ENCODE data around the gene TBRG4.

TBRG4 gene

DNA sequence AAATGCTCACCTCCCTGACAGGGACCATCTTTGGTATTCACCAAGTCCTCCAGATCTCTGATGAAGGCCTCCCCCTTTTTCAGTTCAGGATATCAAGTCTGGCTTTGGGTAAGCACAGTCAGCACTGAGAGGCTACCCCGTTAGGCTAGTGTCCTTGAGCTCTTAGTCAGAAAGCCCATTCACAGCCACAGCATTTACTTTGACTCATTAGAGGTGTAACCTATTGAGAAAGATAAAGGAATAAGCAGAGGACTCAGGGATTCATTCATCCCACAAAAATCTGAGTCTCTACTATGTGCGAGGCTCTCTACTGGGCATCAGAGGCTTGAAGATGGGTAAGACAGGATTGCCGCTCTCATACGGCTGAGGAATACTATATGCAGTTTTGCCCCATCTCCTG lies 32.1 kb upstream of the TBRG4 start:
- no peaks in the 10 kb centered on the region for H3K9me3 ChIP-seq (ENCODE audit: insufficient read depth, low read length, severe bottlenecking)
- H3K27me3 ChIP-seq (ENCODE audit: insufficient read depth, low read length, poor library complexity), result no peaks in the 10 kb centered on the region
- no peak for TF ChIP-seq EZH2 (IDR thresholded peaks at IDR 0.05; ENCODE audit: borderline replicate concordance, low read depth, low read length, severe bottlenecking)
- TF ChIP-seq, protein P1, sequence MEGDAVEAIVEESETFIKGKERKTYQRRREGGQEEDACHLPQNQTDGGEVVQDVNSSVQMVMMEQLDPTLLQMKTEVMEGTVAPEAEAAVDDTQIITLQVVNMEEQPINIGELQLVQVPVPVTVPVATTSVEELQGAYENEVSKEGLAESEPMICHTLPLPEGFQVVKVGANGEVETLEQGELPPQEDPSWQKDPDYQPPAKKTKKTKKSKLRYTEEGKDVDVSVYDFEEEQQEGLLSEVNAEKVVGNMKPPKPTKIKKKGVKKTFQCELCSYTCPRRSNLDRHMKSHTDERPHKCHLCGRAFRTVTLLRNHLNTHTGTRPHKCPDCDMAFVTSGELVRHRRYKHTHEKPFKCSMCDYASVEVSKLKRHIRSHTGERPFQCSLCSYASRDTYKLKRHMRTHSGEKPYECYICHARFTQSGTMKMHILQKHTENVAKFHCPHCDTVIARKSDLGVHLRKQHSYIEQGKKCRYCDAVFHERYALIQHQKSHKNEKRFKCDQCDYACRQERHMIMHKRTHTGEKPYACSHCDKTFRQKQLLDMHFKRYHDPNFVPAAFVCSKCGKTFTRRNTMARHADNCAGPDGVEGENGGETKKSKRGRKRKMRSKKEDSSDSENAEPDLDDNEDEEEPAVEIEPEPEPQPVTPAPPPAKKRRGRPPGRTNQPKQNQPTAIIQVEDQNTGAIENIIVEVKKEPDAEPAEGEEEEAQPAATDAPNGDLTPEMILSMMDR (IDR thresholded peaks at IDR 0.05; ENCODE audit: borderline replicate concordance, extremely low read depth, low read length, poor library complexity, severe bottlenecking), result no peak
- H3K79me2 ChIP-seq (ENCODE audit: insufficient read depth, low read length), result no peaks in the 10 kb centered on the region
- no peak overlapping the region for H3K4me3 ChIP-seq (ENCODE audit: low read depth in 1 of 2, low read length in 2 of 2)
- H3K4me1 ChIP-seq (ENCODE audit: insufficient read depth, low read length), result no peaks in the 10 kb centered on the region
- H4K20me1 ChIP-seq (ENCODE audit: insufficient read depth, low read length), result no peaks in the 10 kb centered on the region
- no peaks in the 10 kb centered on the region for H3K36me3 ChIP-seq (ENCODE audit: insufficient read depth, low read length)
- no peak overlapping the region for H3K27ac ChIP-seq (ENCODE audit: low read length)
- no peak overlapping the region for H2AFZ ChIP-seq (ENCODE audit: low read depth, low read length)
- H3K9ac ChIP-seq (ENCODE audit: low read depth, low read length), result no peak overlapping the region
- DNase-seq (no peak), ATAC-seq (ENCODE audit: insufficient read depth, low read depth) (no peak)
- no peak overlapping the region for H3K4me2 ChIP-seq (ENCODE audit: insufficient read depth, low read length)

DNA sequence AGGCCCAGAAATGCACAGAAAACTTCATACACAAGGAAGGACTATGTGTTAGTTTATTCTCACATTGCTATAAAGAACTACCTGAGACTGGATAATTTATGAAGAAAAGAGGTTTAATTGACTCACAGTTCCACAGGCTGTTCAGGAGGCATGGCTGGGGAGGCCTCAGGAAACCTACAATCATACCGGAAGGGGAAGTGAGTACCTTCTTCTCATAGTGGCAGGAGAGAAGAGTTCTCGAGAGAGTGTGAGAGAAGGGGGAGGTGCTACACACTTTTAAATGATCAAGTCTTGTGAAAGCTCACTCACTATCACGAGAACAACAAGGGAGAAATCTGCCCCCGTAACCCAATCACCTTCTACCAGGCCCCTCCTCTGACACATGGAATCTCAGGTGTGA lies 29.3 kb upstream of the TBRG4 start:
- H3K27me3 ChIP-seq (ENCODE audit: insufficient read depth, low read length, poor library complexity), result no peaks in the 10 kb centered on the region
- no peaks in the 10 kb centered on the region for H4K20me1 ChIP-seq (ENCODE audit: insufficient read depth, low read length)
- no peak overlapping the region for H3K9ac ChIP-seq (ENCODE audit: low read depth, low read length)
- no peak for TF ChIP-seq EZH2 (IDR thresholded peaks at IDR 0.05; ENCODE audit: borderline replicate concordance, low read depth, low read length, severe bottlenecking)
- TF ChIP-seq, protein P1 (IDR thresholded peaks at IDR 0.05; ENCODE audit: borderline replicate concordance, extremely low read depth, low read length, poor library complexity, severe bottlenecking), result no peak
- H2AFZ ChIP-seq (ENCODE audit: low read depth, low read length), result no peak overlapping the region
- ATAC-seq (ENCODE audit: insufficient read depth, low read depth) (no peak), DNase-seq (no peak)
- peaks cover 2% of the 10 kb centered on the region; the same call in 1 of the 2 replicates for H3K4me1 ChIP-seq (ENCODE audit: insufficient read depth, low read length)
- H3K36me3 ChIP-seq (ENCODE audit: insufficient read depth, low read length), result no peaks in the 10 kb centered on the region
- H3K4me2 ChIP-seq (ENCODE audit: insufficient read depth, low read length), result no peak overlapping the region
- no peak overlapping the region for H3K27ac ChIP-seq (ENCODE audit: low read length)
- no peak overlapping the region for H3K4me3 ChIP-seq (ENCODE audit: low read depth in 1 of 2, low read length in 2 of 2)
- no peaks in the 10 kb centered on the region for H3K79me2 ChIP-seq (ENCODE audit: insufficient read depth, low read length)
- no peaks in the 10 kb centered on the region for H3K9me3 ChIP-seq (ENCODE audit: insufficient read depth, low read length, severe bottlenecking)

DNA sequence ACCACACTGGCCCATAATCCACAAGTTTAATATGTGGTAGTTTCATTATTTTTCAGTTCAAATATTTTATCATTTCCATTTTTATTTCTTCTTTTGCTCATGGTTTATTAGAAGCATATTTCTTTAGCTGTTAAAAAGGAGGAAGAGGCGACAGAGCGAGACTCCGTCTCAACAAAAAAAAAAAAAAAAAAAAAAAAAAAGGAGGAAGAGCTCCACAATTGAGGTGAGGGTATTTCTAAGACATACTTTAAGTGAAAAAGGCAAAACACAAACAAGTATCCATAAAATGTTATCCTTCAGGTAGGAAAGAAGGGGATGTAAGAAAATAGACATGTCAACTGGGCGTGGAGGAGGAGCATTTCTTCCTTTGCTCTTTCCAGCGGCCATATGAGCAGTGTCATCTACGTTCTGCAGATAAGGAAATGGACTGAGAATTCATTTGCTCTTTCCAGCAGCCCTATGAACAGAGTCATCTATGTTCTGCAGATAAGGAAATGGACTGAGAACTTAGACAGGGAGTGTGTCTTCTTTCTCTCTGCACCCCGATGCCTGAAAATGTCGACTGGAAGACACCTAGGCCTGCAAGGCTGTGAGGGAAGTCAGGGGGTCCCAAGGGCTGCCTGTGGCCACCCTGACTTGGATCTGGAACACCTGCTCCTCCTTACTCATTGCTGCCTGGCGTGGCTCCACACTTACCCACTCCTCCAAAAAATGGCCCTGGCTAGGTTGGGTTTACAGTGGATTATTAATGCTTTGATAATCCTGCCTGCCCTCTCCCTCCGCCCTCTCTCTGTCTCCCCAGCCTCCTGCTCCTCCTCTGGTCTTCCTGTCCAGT lies 27.2 kb upstream of the TBRG4 start:
- Histone ChIP-seq H3K4me1 (ENCODE audit: insufficient read depth, low read length) (peaks cover 2% of the 10 kb centered on the region; the same call in 1 of the 2 replicates), H3K4me3 (ENCODE audit: low read depth in 1 of 2, low read length in 2 of 2) (no peak overlapping the region), H3K36me3 (ENCODE audit: insufficient read depth, low read length) (no peaks in the 10 kb centered on the region), H3K27ac (ENCODE audit: low read length) (no peak overlapping the region), H3K4me2 (ENCODE audit: insufficient read depth, low read length) (no peak overlapping the region), H3K27me3 (ENCODE audit: insufficient read depth, low read length, poor library complexity) (no peaks in the 10 kb centered on the region), H3K9ac (ENCODE audit: low read depth, low read length) (no peak overlapping the region), H3K9me3 (ENCODE audit: insufficient read depth, low read length, severe bottlenecking) (no peaks in the 10 kb centered on the region), H4K20me1 (ENCODE audit: insufficient read depth, low read length) (no peaks in the 10 kb centered on the region), H2AFZ (ENCODE audit: low read depth, low read length) (no peak overlapping the region; the same call in 1 of the 2 replicates), H3K79me2 (ENCODE audit: insufficient read depth, low read length) (no peaks in the 10 kb centered on the region)
- ATAC-seq (ENCODE audit: insufficient read depth, low read depth) (no peak), DNase-seq (no peak)
- TF ChIP-seq, protein P1 (IDR thresholded peaks at IDR 0.05; ENCODE audit: borderline replicate concordance, extremely low read depth, low read length, poor library complexity, severe bottlenecking), result no peak
- TF ChIP-seq EZH2 (IDR thresholded peaks at IDR 0.05; ENCODE audit: borderline replicate concordance, low read depth, low read length, severe bottlenecking), result no peak
